HUES48 (cell line): ENCODE measurements around the gene ADAM12.

Source experiments
- H3K27ac ChIP-seq: one replicate; pipeline ENCODE4 v1.7.0; 2013; ENCODE audit warnings: low read depth, low read length, inconsistent platforms
- H3K27me3 ChIP-seq: 2 replicates; pipeline ENCODE4 v1.6.1; 2013; ENCODE audit warnings: mild to moderate bottlenecking, low read length; ENCODE audit not compliant: control insufficient read depth, insufficient read depth
- H3K36me3 ChIP-seq: 2 replicates; pipeline ENCODE4 v1.6.1; 2013; ENCODE audit warnings: low read length; ENCODE audit not compliant: control insufficient read depth, insufficient read depth
- H3K4me1 ChIP-seq: 2 replicates; pipeline ENCODE4 v1.6.1; 2013; ENCODE audit warnings: mild to moderate bottlenecking, low read length; ENCODE audit not compliant: control insufficient read depth, insufficient read depth
- H3K4me3 ChIP-seq: 2 replicates; pipeline ENCODE4 v1.5.1; 2013; ENCODE audit warnings: mild to moderate bottlenecking, low read depth, low read length
- H3K9ac ChIP-seq: 2 replicates; pipeline ENCODE4 v1.6.1; 2013; ENCODE audit warnings: mild to moderate bottlenecking, low read depth, low read length, moderate library complexity
- H3K9me3 ChIP-seq: 2 replicates; pipeline ENCODE4 v1.6.1; 2013; ENCODE audit warnings: low read length; ENCODE audit not compliant: control insufficient read depth, insufficient read depth

ADAM12 gene

GRCh38 chr10:125991392-125991791, 396.9 kb downstream of the ADAM12 start:
- Histone ChIP-seq H3K9ac (no peak overlapping the region), H3K27me3 (no peaks in the 10 kb centered on the region), H3K9me3 (no peaks in the 10 kb centered on the region), H3K36me3 (no peaks in the 10 kb centered on the region), H3K27ac (no peak overlapping the region), H3K4me1 (no peaks in the 10 kb centered on the region), H3K4me3 (no peak overlapping the region)

DNA sequence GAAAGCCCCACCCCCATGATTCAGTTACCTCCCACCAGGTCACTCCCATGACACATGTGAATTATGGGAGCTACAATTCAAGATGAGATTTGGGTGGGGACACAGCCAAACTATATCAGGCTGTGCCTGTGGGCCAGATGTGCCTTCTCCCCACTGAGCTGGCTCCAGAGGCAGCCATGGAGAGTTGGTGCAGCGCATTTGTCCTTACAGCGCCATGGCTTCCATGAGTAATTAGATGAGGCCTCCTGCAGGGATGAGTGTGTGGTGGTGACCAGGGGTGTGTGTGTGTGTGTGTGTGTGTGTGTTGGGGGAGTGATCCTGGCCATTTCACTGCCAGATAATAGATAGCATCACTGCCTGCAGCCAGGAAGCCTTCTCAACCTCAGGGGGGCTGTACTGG, 397.3 kb downstream of the ADAM12 start:
- Histone ChIP-seq H3K27me3 (no peaks in the 10 kb centered on the region), H3K27ac (no peak overlapping the region), H3K9me3 (no peaks in the 10 kb centered on the region), H3K4me3 (no peak overlapping the region), H3K9ac (no peak overlapping the region), H3K4me1 (no peaks in the 10 kb centered on the region), H3K36me3 (no peaks in the 10 kb centered on the region)

DNA sequence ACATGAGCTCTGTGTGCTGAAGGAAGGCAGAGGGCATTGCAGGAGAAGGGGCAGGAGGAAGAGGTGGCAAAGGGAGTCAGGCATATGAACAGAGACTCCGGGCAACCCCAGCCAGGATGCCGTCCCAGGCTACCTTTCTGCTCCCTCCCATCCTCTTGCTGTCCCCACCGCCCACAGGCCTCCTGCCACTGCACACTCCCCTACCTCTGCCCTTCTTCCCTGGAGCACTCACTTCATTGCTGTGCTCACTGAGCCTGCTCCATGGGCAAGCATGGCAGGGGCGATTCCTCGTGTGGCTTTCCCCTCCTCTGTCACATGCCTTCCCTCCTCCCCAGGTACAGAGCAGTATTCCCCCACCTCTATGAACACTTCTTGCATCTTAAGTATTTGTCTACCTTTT, 398.5 kb downstream of the ADAM12 start:
- no peak overlapping the region for H3K27ac ChIP-seq
- H3K9me3 ChIP-seq: no peaks in the 10 kb centered on the region
- no peak overlapping the region for H3K4me3 ChIP-seq
- no peak overlapping the region for H3K9ac ChIP-seq
- no peaks in the 10 kb centered on the region for H3K4me1 ChIP-seq
- H3K36me3 ChIP-seq: no peaks in the 10 kb centered on the region
- H3K27me3 ChIP-seq: no peaks in the 10 kb centered on the region

GRCh38 chr10:125985557-125986240, 402.6 kb downstream of the ADAM12 start:
- Histone ChIP-seq H3K9ac (no peak overlapping the region), H3K9me3 (no peaks in the 10 kb centered on the region), H3K4me3 (no peak overlapping the region), H3K27ac (no peak overlapping the region), H3K36me3 (no peaks in the 10 kb centered on the region), H3K4me1 (peaks cover 9% of the 10 kb centered on the region), H3K27me3 (no peaks in the 10 kb centered on the region)

GRCh38 chr10:125984865-125985495, 403.3 kb downstream of the ADAM12 start:
- Histone ChIP-seq H3K27ac (no peak overlapping the region), H3K36me3 (no peaks in the 10 kb centered on the region), H3K4me1 (peaks cover 9% of the 10 kb centered on the region), H3K9ac (no peak overlapping the region), H3K27me3 (no peaks in the 10 kb centered on the region), H3K9me3 (no peaks in the 10 kb centered on the region), H3K4me3 (no peak overlapping the region)

DNA sequence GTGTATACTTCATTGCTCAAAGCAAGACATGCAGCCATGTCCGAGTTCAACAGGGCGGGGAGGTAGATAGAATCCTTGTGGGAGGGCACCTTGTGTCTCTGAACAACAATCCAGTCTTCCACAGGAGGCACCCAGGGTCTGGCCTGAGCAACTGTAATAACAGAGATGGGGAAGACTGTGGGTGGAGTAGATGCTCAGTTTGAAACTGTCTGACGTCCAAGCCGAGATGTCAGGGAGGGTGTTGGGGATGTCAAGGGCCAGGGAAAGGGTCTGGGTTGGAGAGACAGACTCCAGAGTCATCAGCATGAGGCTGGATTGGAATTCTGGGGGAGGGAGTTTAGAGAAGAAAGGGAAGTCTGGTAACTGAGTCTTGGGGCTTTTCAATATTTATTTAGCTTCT, 403.9 kb downstream of the ADAM12 start:
- H3K4me1 ChIP-seq: peaks cover 9% of the 10 kb centered on the region
- no peak overlapping the region for H3K9ac ChIP-seq
- H3K27me3 ChIP-seq: no peaks in the 10 kb centered on the region
- H3K27ac ChIP-seq: no peak overlapping the region
- no peaks in the 10 kb centered on the region for H3K36me3 ChIP-seq
- H3K4me3 ChIP-seq: no peak overlapping the region
- H3K9me3 ChIP-seq: no peaks in the 10 kb centered on the region

- H3K4me3 ChIP-seq: no peak overlapping the region
- H3K4me1 ChIP-seq: peaks cover 9% of the 10 kb centered on the region
- no peak overlapping the region for H3K27ac ChIP-seq
- H3K36me3 ChIP-seq: no peaks in the 10 kb centered on the region
- no peaks in the 10 kb centered on the region for H3K27me3 ChIP-seq
- H3K9me3 ChIP-seq: no peaks in the 10 kb centered on the region
- H3K9ac ChIP-seq: no peak overlapping the region
Observed at GRCh38 chr10:125983656-125984055, 404.6 kb downstream of the ADAM12 start.

GRCh38 chr10:125983161-125983560, 405.1 kb downstream of the ADAM12 start:
- H3K4me1 ChIP-seq: peaks cover 9% of the 10 kb centered on the region
- no peaks in the 10 kb centered on the region for H3K36me3 ChIP-seq
- no peaks in the 10 kb centered on the region for H3K9me3 ChIP-seq
- H3K4me3 ChIP-seq: no peak overlapping the region
- H3K27ac ChIP-seq: no peak overlapping the region
- H3K9ac ChIP-seq: no peak overlapping the region
- H3K27me3 ChIP-seq: no peaks in the 10 kb centered on the region

DNA sequence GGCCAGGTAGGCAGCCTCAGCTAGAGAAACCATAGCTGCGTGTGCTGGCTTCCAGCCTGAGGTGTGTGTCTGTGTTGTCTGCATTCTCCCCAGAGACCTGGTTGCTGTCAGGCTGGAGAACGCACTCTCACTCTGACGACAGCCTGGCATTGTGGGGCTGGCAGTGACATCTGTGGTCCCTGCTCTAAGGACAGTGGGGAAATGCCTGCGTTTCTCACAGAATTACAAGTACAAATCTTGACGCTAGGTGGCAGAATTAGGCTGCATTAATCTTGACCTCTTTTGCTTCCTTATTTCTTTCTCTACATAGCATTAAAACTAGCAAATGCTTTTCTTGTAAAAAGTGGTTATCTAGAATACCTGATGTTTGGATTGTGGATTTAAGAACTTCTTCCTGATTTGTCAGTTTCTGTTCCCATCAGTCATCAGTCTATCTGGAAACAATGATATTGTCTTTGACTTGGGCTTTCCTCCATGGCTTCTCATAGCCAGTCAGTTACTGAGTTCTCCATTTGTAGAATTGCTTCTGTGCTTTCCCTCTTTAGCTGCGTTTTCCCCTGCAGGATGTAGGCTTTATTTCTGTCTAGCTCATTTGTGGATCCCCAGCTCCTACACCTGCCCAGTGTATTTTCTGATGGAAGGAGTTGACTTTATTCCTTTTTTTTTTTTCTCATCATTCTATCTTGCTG, 405.9 kb downstream of the ADAM12 start:
- Histone ChIP-seq H3K9ac (no peak overlapping the region), H3K9me3 (no peaks in the 10 kb centered on the region), H3K4me1 (peaks cover 9% of the 10 kb centered on the region), H3K4me3 (no peak overlapping the region), H3K27ac (no peak overlapping the region), H3K36me3 (no peaks in the 10 kb centered on the region), H3K27me3 (no peaks in the 10 kb centered on the region)

DNA sequence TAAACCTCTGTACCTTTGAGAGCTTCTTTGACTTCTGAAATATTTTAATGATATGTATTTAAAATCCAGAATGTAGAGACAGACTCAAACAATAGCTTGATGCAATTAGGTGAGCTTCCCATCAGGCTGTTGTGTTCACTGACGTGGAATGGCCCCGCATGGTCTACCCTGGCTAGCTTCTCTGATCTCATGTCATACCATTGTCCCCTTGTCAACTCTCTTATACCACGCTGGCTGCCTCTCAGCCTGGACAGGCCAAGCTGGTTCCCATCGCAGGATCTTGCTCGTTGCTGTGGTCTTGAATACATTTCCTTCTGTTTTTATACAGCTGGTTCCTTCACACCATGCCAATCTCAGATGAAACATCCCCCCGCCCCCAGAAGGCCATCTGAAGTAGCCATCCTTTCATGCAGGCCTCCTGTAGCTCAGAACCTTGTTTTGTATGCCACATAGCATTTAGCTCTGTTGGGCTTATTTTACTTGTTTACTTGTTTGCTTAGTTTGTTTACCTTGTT, 407.7 kb downstream of the ADAM12 start:
- Histone ChIP-seq H3K9me3 (no peaks in the 10 kb centered on the region), H3K4me3 (no peak overlapping the region), H3K36me3 (no peaks in the 10 kb centered on the region), H3K27ac (no peak overlapping the region), H3K27me3 (no peaks in the 10 kb centered on the region), H3K4me1 (peaks cover 15% of the 10 kb centered on the region), H3K9ac (no peak overlapping the region)

DNA sequence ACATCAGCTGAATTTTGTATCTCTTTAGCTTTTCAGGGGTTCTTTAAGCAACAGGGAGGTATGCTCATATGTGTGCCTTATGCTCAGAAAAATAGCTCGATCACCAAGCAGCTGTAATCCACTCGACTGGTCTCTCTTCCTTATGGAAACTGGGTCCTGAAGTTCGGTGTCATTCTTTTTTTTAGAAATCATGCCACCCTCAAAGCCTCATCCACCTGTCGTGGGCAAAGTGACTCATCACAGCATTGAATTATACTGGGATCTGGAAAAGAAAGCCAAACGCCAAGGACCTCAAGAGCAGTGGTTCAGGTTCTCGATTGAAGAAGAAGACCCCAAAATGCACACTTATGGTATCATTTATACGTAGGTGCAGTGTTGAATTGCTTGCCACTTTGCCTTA, 408.3 kb downstream of the ADAM12 start:
- Histone ChIP-seq H3K4me1 (peaks cover 15% of the 10 kb centered on the region), H3K36me3 (no peaks in the 10 kb centered on the region), H3K9ac (no peak overlapping the region), H3K27me3 (no peaks in the 10 kb centered on the region), H3K9me3 (no peaks in the 10 kb centered on the region), H3K4me3 (no peak overlapping the region), H3K27ac (no peak overlapping the region)
